Measurements from ENCODE around the gene PRPS2. TPM values are rescaled to one million over a fixed set of nuclear protein-coding genes. Genes with fewer than 3 reads are reported as not detected.
A peak's percentile ranks its signal among the peaks of the same experiment; 100 is the strongest.

Gene PRPS2
- total RNA-seq, 1 experiment from 2014 or later: 79.5 TPM

DNA sequence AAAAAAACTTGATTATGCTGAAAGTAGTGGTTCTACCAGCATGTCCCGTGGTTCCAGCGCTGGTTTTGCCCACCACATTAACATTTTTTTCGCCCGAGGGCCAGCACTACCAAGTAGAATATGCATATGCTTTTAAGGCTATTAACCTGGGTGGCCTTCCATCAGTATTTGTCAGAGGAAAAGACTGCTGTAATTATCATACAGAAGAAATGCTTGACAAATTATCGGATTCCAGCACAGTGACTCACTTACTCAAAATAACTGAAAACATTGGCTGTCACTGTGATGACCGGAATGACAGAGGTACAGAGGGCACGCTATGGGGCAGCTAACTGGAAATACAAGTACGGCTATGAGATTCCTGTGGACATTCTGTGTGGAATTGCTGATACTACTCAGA lies 34.6 kb downstream of the PRPS2 start (continued):
- TF ChIP-seq FOSL1 (IDR thresholded peaks at IDR 0.05; ENCODE audit: low read depth): peak; percentile 62

GRCh38 chrX:12843061-12843667 lies 52.0 kb downstream of the PRPS2 start:
- DNase-seq (ENCODE audit: low read depth, low spot score) (no peak), ATAC-seq (no peak)
- H3K9me2 ChIP-seq (ENCODE audit: insufficient read depth): no peaks in the 10 kb centered on the region
- no peaks in the 10 kb centered on the region for H3K9me3 ChIP-seq (ENCODE audit: control insufficient read depth in 1 of 2, insufficient read depth in 1 of 2, low read depth in 1 of 2, low read length in 2 of 2)
- H3K27ac ChIP-seq (ENCODE audit: low read depth, low read length): no peak overlapping the region
- H3K4me1 ChIP-seq (ENCODE audit: control insufficient read depth in 1 of 2, insufficient read depth in 2 of 2, low read length in 2 of 2): no peaks in the 10 kb centered on the region
- no peak overlapping the region for H3K9ac ChIP-seq (ENCODE audit: low read length)
- no peak overlapping the region for H3K4me2 ChIP-seq (ENCODE audit: low read length)
- H3K36me3 ChIP-seq (ENCODE audit: control insufficient read depth in 1 of 2, insufficient read depth in 2 of 2, low read length in 2 of 2): no peaks in the 10 kb centered on the region
- intact Hi-C loops (cut with micrococcal nuclease): no loop called here
- ChIA-PET CTCF (no interaction called here), POLR2A (no interaction called here), RAD21 (ENCODE audit: low non-redundant PET in 1 of 2, low total read pairs in 2 of 2, uncharacterized antibody in 2 of 2, unreplicated experiment in 2 of 2) (no interaction called here)
- H3K4me3 ChIP-seq (replicated peaks in 1 of 2; ENCODE audit: low read depth in 1 of 2, low read length in 2 of 2): no peak overlapping the region
- no peaks in the 10 kb centered on the region for H3K79me2 ChIP-seq (ENCODE audit: insufficient read depth, low read length)
- no peaks in the 10 kb centered on the region for H4K20me1 ChIP-seq (ENCODE audit: insufficient read depth)
- TF ChIP-seq EZH2 (IDR thresholded peaks at IDR 0.05) (no peak), SP1 (IDR thresholded peaks at IDR 0.05; ENCODE audit: low read depth) (no peak), FOSL1 (IDR thresholded peaks at IDR 0.05; ENCODE audit: low read depth) (no peak), MAX (IDR thresholded peaks at IDR 0.05) (no peak), EZH2phosphoT487 (IDR thresholded peaks at IDR 0.05; ENCODE audit: borderline replicate concordance) (no peak)
- TF ChIP-seq, protein P1, sequence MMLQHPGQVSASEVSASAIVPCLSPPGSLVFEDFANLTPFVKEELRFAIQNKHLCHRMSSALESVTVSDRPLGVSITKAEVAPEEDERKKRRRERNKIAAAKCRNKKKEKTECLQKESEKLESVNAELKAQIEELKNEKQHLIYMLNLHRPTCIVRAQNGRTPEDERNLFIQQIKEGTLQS (IDR thresholded peaks at IDR 0.05): no peak
- TF ChIP-seq, protein P2, sequence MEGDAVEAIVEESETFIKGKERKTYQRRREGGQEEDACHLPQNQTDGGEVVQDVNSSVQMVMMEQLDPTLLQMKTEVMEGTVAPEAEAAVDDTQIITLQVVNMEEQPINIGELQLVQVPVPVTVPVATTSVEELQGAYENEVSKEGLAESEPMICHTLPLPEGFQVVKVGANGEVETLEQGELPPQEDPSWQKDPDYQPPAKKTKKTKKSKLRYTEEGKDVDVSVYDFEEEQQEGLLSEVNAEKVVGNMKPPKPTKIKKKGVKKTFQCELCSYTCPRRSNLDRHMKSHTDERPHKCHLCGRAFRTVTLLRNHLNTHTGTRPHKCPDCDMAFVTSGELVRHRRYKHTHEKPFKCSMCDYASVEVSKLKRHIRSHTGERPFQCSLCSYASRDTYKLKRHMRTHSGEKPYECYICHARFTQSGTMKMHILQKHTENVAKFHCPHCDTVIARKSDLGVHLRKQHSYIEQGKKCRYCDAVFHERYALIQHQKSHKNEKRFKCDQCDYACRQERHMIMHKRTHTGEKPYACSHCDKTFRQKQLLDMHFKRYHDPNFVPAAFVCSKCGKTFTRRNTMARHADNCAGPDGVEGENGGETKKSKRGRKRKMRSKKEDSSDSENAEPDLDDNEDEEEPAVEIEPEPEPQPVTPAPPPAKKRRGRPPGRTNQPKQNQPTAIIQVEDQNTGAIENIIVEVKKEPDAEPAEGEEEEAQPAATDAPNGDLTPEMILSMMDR (IDR thresholded peaks at IDR 0.05 in 2 of 3, conservative IDR thresholded peaks at IDR 0.05 in 1 of 3; ENCODE audit: borderline replicate concordance in 1 of 3, insufficient read depth in 1 of 3, low read depth in 2 of 3, low read length in 2 of 3): no peak
- no peaks in the 10 kb centered on the region for H3K27me3 ChIP-seq (ENCODE audit: insufficient read depth, low read length)
- no TSS peak for BruUV-seq (replicated peaks)
- no peak overlapping the region for H2AFZ ChIP-seq (ENCODE audit: low read depth, low read length, poor library complexity, severe bottlenecking)
